HCT116 (cell line): Measurements from ENCODE around the gene COL23A1. TPM values are rescaled to one million over a fixed set of nuclear protein-coding genes. Genes with fewer than 3 reads are reported as not detected.

ENCODE experiments used
- ATAC-seq: fragments of 200-7000 bp; cut with Tn5 transposase; 2 replicates; pipeline ENCODE4 v1.9.1; 2020; ENCODE audit warnings: mild to moderate bottlenecking, moderate library complexity
- BruUV-seq: library from RNA; stranded (reverse); fragments of 400-500 nt; replicated peaks from 2 replicates; lab custom pipeline; 2021; lab: Mats Ljungman, UMichigan
- CTCF ChIA-PET: fragments of 300-600 bp; sonication (Branson Sonifier 250); formaldehyde crosslinking; loops from one replicate; lab custom pipeline; 2021; ENCODE audit warnings: antibody characterized with exemption; lab: Charles Lee
- POLR2A ChIA-PET: fragments of 300-600, 350-600 bp; sonication (Branson Sonifier 250); formaldehyde crosslinking; loops from one replicate; lab custom pipeline; 2021; ENCODE audit warnings: antibody characterized with exemption; lab: Charles Lee
- RAD21 ChIA-PET, 2 experiments: fragments of 300-600 bp; sonication (Branson Sonifier 250); formaldehyde crosslinking; loops; one replicate each; lab custom pipeline; 2023; ENCODE audit warnings: low total read pairs in 2 of 2; ENCODE audit not compliant: uncharacterized antibody in 2 of 2, unreplicated experiment in 2 of 2, low non-redundant PET in 1 of 2; lab: Charles Lee
- DNase-seq: peaks from one replicate; pipeline ENCODE4 v3.0.0-alpha.2; 2010; ENCODE audit warnings: low read depth, low spot score
- H2AFZ ChIP-seq: fragments of 200-600 bp; shearing (Covaris generic), sonication (generic); 2 replicates; pipeline ENCODE4 v1.6.1; 2017; ENCODE audit warnings: low read depth, mixed run types, mixed read lengths, antibody characterized with exemption, low read length; ENCODE audit not compliant: poor library complexity, severe bottlenecking
- H3K27ac ChIP-seq: 2 replicates; pipeline ENCODE4 v1.5.1; 2012; ENCODE audit warnings: low read depth, low read length
- H3K27me3 ChIP-seq: fragments of 200-600 bp; sonication (generic); 2 replicates; pipeline ENCODE4 v1.6.1; 2016; ENCODE audit warnings: mixed run types, low read length, mixed read lengths; ENCODE audit not compliant: insufficient read depth
- H3K36me3 ChIP-seq, 2 experiments: fragments of 200-500 bp in 1 of 2; fragments of 200-600 bp in 1 of 2; sonication (Bioruptor generic) in 1 of 2; sonication (generic) in 1 of 2; 2 replicates each; pipeline versions ENCODE4 v1.5.1 to v1.6.1; 2014 to 2016; ENCODE audit warnings: low read length in 2 of 2, inconsistent platforms in 1 of 2, mixed read lengths in 1 of 2, mixed run types in 1 of 2; ENCODE audit not compliant: insufficient read depth in 2 of 2, control insufficient read depth in 1 of 2
- H3K4me1 ChIP-seq, 2 experiments: fragments of 200-600 bp in 1 of 2; sonication (generic) in 1 of 2; 2 replicates each; pipeline versions ENCODE4 v1.5.1 to v1.6.1; 2012 to 2017; ENCODE audit warnings: low read length in 2 of 2, inconsistent platforms in 1 of 2, mild to moderate bottlenecking in 1 of 2, mixed read lengths in 1 of 2, mixed run types in 1 of 2, moderate library complexity in 1 of 2; ENCODE audit not compliant: insufficient read depth in 2 of 2, control insufficient read depth in 1 of 2
- H3K4me2 ChIP-seq: fragments of 200-600 bp; sonication (generic); 2 replicates; pipeline ENCODE4 v1.6.1; 2017; ENCODE audit warnings: mixed run types, low read length, mixed read lengths
- H3K4me3 ChIP-seq, 2 experiments: fragments of 200-600 bp in 1 of 2; sonication (generic) in 1 of 2; replicated peaks in 1 of 2; 2 replicates each; pipeline ENCODE4 v1.5.1; 2011 to 2016; ENCODE audit warnings: low read length in 2 of 2, control low read depth in 1 of 2, low read depth in 1 of 2, mild to moderate bottlenecking in 1 of 2, mixed read lengths in 1 of 2, mixed run types in 1 of 2
- H3K79me2 ChIP-seq: fragments of 200-600 bp; sonication (generic); 2 replicates; pipeline ENCODE4 v1.6.1; 2017; ENCODE audit warnings: mild to moderate bottlenecking, mixed run types, low read length, moderate library complexity, mixed read lengths; ENCODE audit not compliant: insufficient read depth
- H3K9ac ChIP-seq: fragments of 200-600 bp; sonication (generic); 2 replicates; pipeline ENCODE4 v1.6.1; 2016; ENCODE audit warnings: low read length, mixed read lengths
- H3K9me2 ChIP-seq: fragments of 200-600 bp; sonication (generic), shearing (Covaris generic); 2 replicates; pipeline ENCODE4 v1.6.1; 2017; ENCODE audit warnings: mixed run types, mild to moderate bottlenecking, moderate library complexity; ENCODE audit not compliant: insufficient read depth
- H3K9me3 ChIP-seq, 2 experiments: fragments of 200-500 bp in 1 of 2; fragments of 200-600 bp in 1 of 2; sonication (Bioruptor generic) in 1 of 2; sonication (generic) in 1 of 2; 2 replicates each; pipeline ENCODE4 v1.6.1; 2014 to 2017; ENCODE audit warnings: low read length in 2 of 2, mixed read lengths in 2 of 2, inconsistent platforms in 1 of 2, low read depth in 1 of 2, mild to moderate bottlenecking in 1 of 2, mixed run types in 1 of 2, moderate library complexity in 1 of 2; ENCODE audit not compliant: control insufficient read depth in 1 of 2, insufficient read depth in 1 of 2
- H4K20me1 ChIP-seq: fragments of 200-600 bp; sonication (generic), shearing (Covaris generic); 2 replicates; pipeline ENCODE4 v1.6.1; 2017; ENCODE audit warnings: mixed run types, mild to moderate bottlenecking, moderate library complexity; ENCODE audit not compliant: insufficient read depth
- ATF3 ChIP-seq: IDR thresholded peaks from 2 replicates; pipeline ENCODE4 v1.6.1; 2012
- CBX3 ChIP-seq: IDR thresholded peaks from 2 replicates; pipeline ENCODE4 v1.6.1; 2012; ENCODE audit warnings: low read depth
- CEBPB ChIP-seq: IDR thresholded peaks from 2 replicates; pipeline ENCODE4 v1.6.1; 2012; ENCODE audit warnings: low read depth
- EGR1 ChIP-seq: IDR thresholded peaks from 2 replicates; pipeline ENCODE4 v1.6.1; 2012; ENCODE audit warnings: low read depth
- ELF1 ChIP-seq: IDR thresholded peaks from 2 replicates; pipeline ENCODE4 v1.6.1; 2012; ENCODE audit warnings: low read depth, borderline replicate concordance
- EZH2 ChIP-seq: fragments of 200-600 bp; sonication (generic); IDR thresholded peaks from 2 replicates; pipeline ENCODE4 v1.6.1; 2017; ENCODE audit warnings: antibody characterized with exemption, mixed run types
- EZH2phosphoT487 ChIP-seq: fragments of 200-600 bp; IDR thresholded peaks from 2 replicates; pipeline ENCODE4 v1.6.1; 2018; ENCODE audit warnings: antibody characterized with exemption, borderline replicate concordance
- JUND ChIP-seq: IDR thresholded peaks from 2 replicates; pipeline ENCODE4 v1.6.1; 2012
- POLR2AphosphoS5 ChIP-seq: IDR thresholded peaks from 2 replicates; pipeline ENCODE4 v1.6.1; 2011; ENCODE audit warnings: mild to moderate bottlenecking, low read depth, low read length, moderate library complexity
- RAD21 ChIP-seq: IDR thresholded peaks from 2 replicates; pipeline ENCODE4 v1.6.1; 2012; ENCODE audit warnings: low read depth, mild to moderate bottlenecking
- SP1 ChIP-seq: IDR thresholded peaks from 2 replicates; pipeline ENCODE4 v1.6.1; 2012; ENCODE audit warnings: low read depth
- SRF ChIP-seq: IDR thresholded peaks from 2 replicates; pipeline ENCODE4 v1.6.1; 2012; ENCODE audit warnings: low read depth
- YY1 ChIP-seq: IDR thresholded peaks from 2 replicates; pipeline ENCODE4 v1.6.1; 2011; ENCODE audit warnings: low read length, low read depth, moderate library complexity, mild to moderate bottlenecking; ENCODE audit not compliant: insufficient replicate concordance; ENCODE audit errors: extremely low read depth
- ZFX ChIP-seq: fragments of 450-650 bp; IDR thresholded peaks from 2 replicates; pipeline ENCODE4 v1.6.1; 2017
- intact Hi-C: fragments of 100-400 bp; cut with micrococcal nuclease; formaldehyde crosslinking; loops from 2 replicates; pipeline ENCODE4 v1.10.0; 2022
- total RNA-seq: library from RNA; stranded (reverse); gene quantifications from one replicate; pipeline ENCODE4 v1.2.1, GENCODE V29; 2021; ENCODE audit not compliant: unreplicated experiment
- TF ChIP-seq, protein P1 (sequence below): IDR thresholded peaks from 2 replicates; pipeline ENCODE4 v1.6.1; 2012

COL23A1 gene
- total RNA-seq, 1 experiment from 2014 or later, result not detected

DNA sequence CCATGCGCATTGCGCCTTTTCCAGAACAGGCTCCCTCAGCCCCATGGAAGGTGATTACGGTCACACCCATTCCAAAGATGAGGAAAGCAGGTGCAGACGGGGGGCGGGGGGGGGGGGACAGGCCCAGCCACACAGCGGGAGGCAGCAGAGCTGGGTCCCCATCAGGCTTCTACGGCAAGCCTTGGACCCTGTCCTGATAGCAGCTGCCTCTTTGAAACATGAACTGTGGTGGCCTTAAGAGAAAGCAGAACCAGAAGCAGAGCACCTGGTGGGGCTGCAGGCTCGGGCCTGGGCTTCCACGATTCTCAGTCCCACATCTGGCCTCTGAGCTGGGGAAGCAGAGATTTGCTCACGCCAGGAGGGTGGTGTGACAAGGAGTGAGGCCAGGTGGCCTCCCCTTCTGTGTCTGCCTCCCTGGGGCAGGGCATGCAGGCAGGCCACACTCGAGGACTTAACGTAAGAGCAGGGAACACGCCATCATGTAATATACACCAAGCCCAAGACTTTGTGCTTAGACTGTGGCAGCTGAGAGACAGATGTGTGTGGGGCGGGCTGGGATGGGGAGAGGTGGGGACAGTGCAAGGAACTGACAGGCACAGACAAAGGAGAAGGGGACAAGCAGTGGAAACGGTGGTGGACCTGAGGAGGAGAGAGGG is 343.4 kb downstream of the COL23A1 start:
- Histone ChIP-seq H3K9me3 (no peaks in the 10 kb centered on the region), H3K27me3 (no peaks in the 10 kb centered on the region), H3K9me2 (no peaks in the 10 kb centered on the region), H3K36me3 (no peaks in the 10 kb centered on the region), H3K27ac (no peak overlapping the region), H3K79me2 (no peaks in the 10 kb centered on the region), H4K20me1 (no peaks in the 10 kb centered on the region), H3K4me3 (no peak overlapping the region), H3K4me1 (no peaks in the 10 kb centered on the region), H3K9ac (no peak overlapping the region), H2AFZ (no peak overlapping the region), H3K4me2 (no peak overlapping the region)
- ChIA-PET RAD21 (no interaction called here), CTCF (interaction anchor here (1.3 kb wide), 1 partner anchor 12 kb away, joined by 3 read pairs; no protein-coding TSS in a partner anchor), POLR2A (no interaction called here)
- ATAC-seq (no peak), DNase-seq (no peak)
- TF ChIP-seq SP1, result no peak
- TF ChIP-seq ATF3, result no peak
- TF ChIP-seq JUND, result no peak
- no peak for TF ChIP-seq POLR2AphosphoS5
- BruUV-seq, result no TSS peak
- intact Hi-C loops, result no loop called here

- ATAC-seq (no peak), DNase-seq (no peak)
- POLR2A ChIA-PET, result no interaction called here
- H3K27ac ChIP-seq, result no peak overlapping the region
- intact Hi-C loops, result no loop called here
- CTCF ChIA-PET, result no interaction called here
- no peaks in the 10 kb centered on the region for H3K9me3 ChIP-seq
- H3K9ac ChIP-seq, result no peak overlapping the region
- TF ChIP-seq RAD21, result no peak
- TF ChIP-seq EZH2phosphoT487, result no peak
- TF ChIP-seq ZFX, result no peak
- no peak for TF ChIP-seq POLR2AphosphoS5
- TF ChIP-seq, protein P1, sequence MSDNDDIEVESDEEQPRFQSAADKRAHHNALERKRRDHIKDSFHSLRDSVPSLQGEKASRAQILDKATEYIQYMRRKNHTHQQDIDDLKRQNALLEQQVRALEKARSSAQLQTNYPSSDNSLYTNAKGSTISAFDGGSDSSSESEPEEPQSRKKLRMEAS, result no peak
- TF ChIP-seq EGR1, result no peak
- no peak for TF ChIP-seq CEBPB
- TF ChIP-seq CBX3, result no peak
- TF ChIP-seq EZH2, result no peak
- TF ChIP-seq SRF, result no peak
- no peak for TF ChIP-seq ATF3
- no peak for TF ChIP-seq YY1
- TF ChIP-seq JUND, result no peak
- TF ChIP-seq ELF1, result no peak
- no peaks in the 10 kb centered on the region for H3K4me1 ChIP-seq
- H4K20me1 ChIP-seq, result no peaks in the 10 kb centered on the region
- H2AFZ ChIP-seq, result no peak overlapping the region
- RAD21 ChIA-PET, result no interaction called here
- BruUV-seq, result no TSS peak
- H3K27me3 ChIP-seq, result no peaks in the 10 kb centered on the region
- no peaks in the 10 kb centered on the region for H3K36me3 ChIP-seq
- no peaks in the 10 kb centered on the region for H3K9me2 ChIP-seq
- no peaks in the 10 kb centered on the region for H3K79me2 ChIP-seq
- no peak overlapping the region for H3K4me3 ChIP-seq
- no peak overlapping the region for H3K4me2 ChIP-seq
Measured at GRCh38 chr5:178245389-178245788, 344.8 kb downstream of the COL23A1 start.
